CD14-positive monocyte (primary cell): ENCODE data around the gene F2RL3. TPM values are rescaled to one million over a fixed set of nuclear protein-coding genes. Genes with fewer than 3 reads are reported as not detected.

Experiments
- DNase-seq, 3 donors: peaks; one replicate each; pipeline ENCODE4 v3.0.0-alpha.2; 2011 to 2022
- H2AFZ ChIP-seq: 2 replicates; pipeline ENCODE4 v1.6.0; 2012; ENCODE audit warnings: mild to moderate bottlenecking, low read depth, low read length, inconsistent platforms; ENCODE audit not compliant: insufficient read depth, poor library complexity, severe bottlenecking
- H3K27ac ChIP-seq, 2 donors: 1 replicate in 1 of 2; 2 replicates in 1 of 2; pipeline ENCODE4 v1.5.1; 2012 to 2013; ENCODE audit warnings: low read length in 2 of 2, control low read depth in 1 of 2, inconsistent platforms in 1 of 2, low read depth in 1 of 2, mild to moderate bottlenecking in 1 of 2
- H3K27me3 ChIP-seq, 2 donors: one replicate each; pipeline versions ENCODE4 v1.6.0 to v1.6.1; 2011 to 2013; ENCODE audit warnings: low read length in 2 of 2; ENCODE audit not compliant: control insufficient read depth in 2 of 2, insufficient read depth in 2 of 2
- H3K36me3 ChIP-seq, 2 donors: replicated peaks in 1 of 2; 1 replicate in 1 of 2; 2 replicates in 1 of 2; pipeline versions ENCODE4 v1.5.1 to v1.6.1; 2012 to 2013; ENCODE audit warnings: low read length in 2 of 2, control low read depth in 1 of 2, inconsistent platforms in 1 of 2, mild to moderate bottlenecking in 1 of 2; ENCODE audit not compliant: insufficient read depth in 2 of 2, control insufficient read depth in 1 of 2
- H3K4me1 ChIP-seq, 2 donors: 1 replicate in 1 of 2; 2 replicates in 1 of 2; pipeline versions ENCODE4 v1.5.1 to v1.6.1; 2012 to 2013; ENCODE audit warnings: low read length in 2 of 2, control low read depth in 1 of 2, inconsistent platforms in 1 of 2, mild to moderate bottlenecking in 1 of 2, moderate library complexity in 1 of 2; ENCODE audit not compliant: insufficient read depth in 2 of 2, control insufficient read depth in 1 of 2
- H3K4me2 ChIP-seq: replicated peaks from 2 replicates; pipeline ENCODE3; 2012; ENCODE audit warnings: low read length, moderate library complexity, mild to moderate bottlenecking; ENCODE audit not compliant: poor library complexity, severe bottlenecking; ENCODE audit errors: extremely low read depth
- H3K4me3 ChIP-seq, 3 experiments: fragments of 200-600 bp in 1 of 3; sonication (generic) in 1 of 3; replicated peaks in 1 of 3; 1 replicate in 2 of 3; 2 replicates in 1 of 3; pipeline ENCODE4 v1.5.1; 2011 to 2013; ENCODE audit warnings: low read length in 3 of 3, mild to moderate bottlenecking in 3 of 3, control low read depth in 2 of 3, low read depth in 2 of 3, inconsistent platforms in 1 of 3, moderate library complexity in 1 of 3
- H3K79me2 ChIP-seq: 2 replicates; pipeline ENCODE4 v1.6.0; 2012; ENCODE audit warnings: mild to moderate bottlenecking, control low read depth, inconsistent platforms, low read length, moderate library complexity; ENCODE audit not compliant: insufficient read depth
- H3K9ac ChIP-seq: 2 replicates; pipeline ENCODE4 v1.6.0; 2017; ENCODE audit warnings: low read length, mild to moderate bottlenecking; ENCODE audit not compliant: insufficient read depth, poor library complexity, severe bottlenecking
- H3K9me3 ChIP-seq, 2 donors: replicated peaks in 1 of 2; 1 replicate in 1 of 2; 2 replicates in 1 of 2; pipeline versions ENCODE4 v1.5.1 to v1.6.1; 2012 to 2013; ENCODE audit warnings: low read length in 2 of 2, control low read depth in 1 of 2; ENCODE audit not compliant: control insufficient read depth in 1 of 2, insufficient read depth in 1 of 2
- H4K20me1 ChIP-seq: 2 replicates; pipeline ENCODE4 v1.6.0; 2012; ENCODE audit warnings: mild to moderate bottlenecking, low read length, control low read depth, moderate library complexity; ENCODE audit not compliant: insufficient read depth
- H3K27ac Mint-ChIP-seq, 7 donors: one replicate each; pipeline ENCODE4 v1.8.0; 2020; ENCODE audit warnings: mild to moderate bottlenecking in 7 of 7, mixed read lengths in 7 of 7, moderate library complexity in 6 of 7, inconsistent platforms in 2 of 7
- H3K27me3 Mint-ChIP-seq, 3 donors: one replicate each; pipeline ENCODE4 v1.8.0; 2021 to 2022; ENCODE audit warnings: low read depth in 3 of 3, mild to moderate bottlenecking in 3 of 3, mixed read lengths in 3 of 3, moderate library complexity in 3 of 3, inconsistent platforms in 1 of 3
- H3K36me3 Mint-ChIP-seq, 2 donors: one replicate each; pipeline ENCODE4 v1.8.0; 2020; ENCODE audit warnings: mixed read lengths in 2 of 2, inconsistent platforms in 1 of 2, mild to moderate bottlenecking in 1 of 2
- H3K4me1 Mint-ChIP-seq: one replicate; pipeline ENCODE4 v1.8.0; 2020; ENCODE audit warnings: mild to moderate bottlenecking, mixed read lengths
- H3K4me3 Mint-ChIP-seq, 2 donors: one replicate each; pipeline ENCODE4 v1.8.0; 2020; ENCODE audit warnings: mild to moderate bottlenecking in 2 of 2, mixed read lengths in 2 of 2, moderate library complexity in 1 of 2
- H3K9me3 Mint-ChIP-seq, 7 donors: one replicate each; pipeline ENCODE4 v1.8.0; 2020 to 2022; ENCODE audit warnings: mixed read lengths in 7 of 7, mild to moderate bottlenecking in 6 of 7, moderate library complexity in 6 of 7, inconsistent platforms in 2 of 7
- CTCF ChIP-seq: fragments of 200-600 bp; IDR thresholded peaks from one replicate; pipeline ENCODE4 v1.8.0; 2022; ENCODE audit warnings: antibody characterized with exemption, mild to moderate bottlenecking
- WGBS: methylation state at CpG from one replicate; pipeline ENCODE4 v1.1.5; 2013; ENCODE audit warnings: missing lambda C conversion rate; ENCODE audit not compliant: insufficient coverage; 5-methylcytosine and 5-hydroxymethylcytosine counted together
- intact Hi-C, 2 donors: fragments of 100-400 bp; cut with micrococcal nuclease; formaldehyde crosslinking; loops; one replicate each; pipeline versions ENCODE4 v1.15.0 to v1.15.1; 2023
- polyA plus RNA-seq, 3 donors: library from polyadenylated mRNA; depleted of rRNA in 1 of 3; unstranded in 2 of 3; stranded (reverse) in 1 of 3; fragments of 300-500 nt in 2 of 3; fragments of >200 nt in 1 of 3; fragmentation: Illumina TruSeq in 2 of 3; gene quantifications; 1 replicate in 2 of 3; 2 replicates in 1 of 3; pipeline ENCODE4 v1.2.3, GENCODE V29; 2012 to 2021

F2RL3 gene
- polyA plus RNA-seq, 3 donors: 0.05 TPM; not detected in 2

GRCh38 chr19:16890461-16891184 is 1.8 kb downstream of the F2RL3 start:
- Histone ChIP-seq H3K79me2 (no peaks in the 10 kb centered on the region), H3K36me3 (no peaks in the 10 kb centered on the region), H2AFZ (no peak overlapping the region), H3K9ac (no peak overlapping the region), H3K4me1 (peaks cover 32 to 40% of the 10 kb centered on the region in 2 donors), H3K4me3 (no peak overlapping the region), H3K4me2 (no peak overlapping the region), H4K20me1 (no peaks in the 10 kb centered on the region), H3K9me3 (no peaks in the 10 kb centered on the region), H3K27ac (no peak overlapping the region), H3K27me3 (peaks cover 0 to 61% of the 10 kb centered on the region in 2 donors)
- intact Hi-C loops: loop anchor here in 1 of 2 donors (5.0 kb wide), 1 partner anchor 58 kb away; no protein-coding TSS in a partner anchor
- Mint-ChIP-seq H3K36me3 (peaks cover 8 to 13% of the 10 kb centered on the region in 2 donors), H3K4me1 (peaks cover 35% of the 10 kb centered on the region), H3K27ac (peak overlapping the region in 1 of 7 donors; percentile 18), H3K4me3 (no peak overlapping the region), H3K27me3 (peaks cover 50 to 89% (median 56%) of the 10 kb centered on the region in 3 donors), H3K9me3 (peaks cover 0 to 13% (median 5%) of the 10 kb centered on the region in 7 donors)
- no peak for TF ChIP-seq CTCF
- WGBS: 99% methylated on average over 12 of the region's 24 CpGs
- DNase-seq: no peak

DNA sequence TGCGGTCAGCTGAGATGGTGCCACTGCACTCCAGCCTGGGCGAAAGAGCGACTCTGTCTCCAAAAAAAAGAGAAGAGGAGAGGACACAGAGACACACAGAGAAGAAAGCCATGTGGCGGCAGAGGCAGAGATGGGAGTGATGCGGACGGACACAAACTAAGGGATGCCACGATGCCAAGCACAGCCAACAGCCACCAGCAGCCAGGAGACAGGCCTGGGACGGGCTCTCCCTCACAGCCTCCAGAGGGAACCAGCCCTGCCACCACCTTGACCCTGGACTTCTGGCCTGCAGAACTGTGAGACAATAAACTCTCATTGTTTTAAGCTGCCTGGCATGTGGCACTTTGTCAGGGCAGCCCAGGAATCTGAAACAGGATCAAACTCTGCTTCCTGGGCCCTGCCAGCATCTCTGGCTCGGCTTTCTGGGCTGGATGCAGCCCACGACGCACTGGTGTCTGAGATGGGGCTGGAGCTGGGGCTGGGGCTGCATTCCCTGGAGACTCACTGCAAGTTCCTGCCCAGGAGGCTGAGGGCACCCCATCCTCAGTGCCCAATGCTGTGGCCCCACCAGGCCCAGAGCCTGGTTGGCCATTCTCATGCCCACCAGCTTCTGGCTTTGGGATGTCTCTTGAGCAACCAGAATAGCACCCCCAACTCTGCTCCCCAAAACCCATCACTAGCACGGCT is 3.0 kb downstream of the F2RL3 start:
- no peak for TF ChIP-seq CTCF
- Histone ChIP-seq H3K36me3 (no peaks in the 10 kb centered on the region), H3K4me1 (peaks cover 41 to 50% of the 10 kb centered on the region in 2 donors), H3K9me3 (no peaks in the 10 kb centered on the region), H3K4me3 (no peak overlapping the region), H3K27ac (no peak overlapping the region), H3K79me2 (no peaks in the 10 kb centered on the region), H2AFZ (no peak overlapping the region), H3K27me3 (peaks cover 0 to 59% of the 10 kb centered on the region in 2 donors), H3K9ac (no peak overlapping the region), H3K4me2 (no peak overlapping the region), H4K20me1 (no peaks in the 10 kb centered on the region)
- H3K36me3 Mint-ChIP-seq: peaks cover 8 to 13% of the 10 kb centered on the region in 2 donors
- peaks cover 40% of the 10 kb centered on the region for H3K4me1 Mint-ChIP-seq
- 92% methylated on average over 11 of the region's 12 CpGs for WGBS
- H3K9me3 Mint-ChIP-seq: peaks cover 0 to 13% (median 2%) of the 10 kb centered on the region in 7 donors
- H3K27ac Mint-ChIP-seq: peak overlapping the region in 1 of 7 donors; percentile 46
- H3K4me3 Mint-ChIP-seq: no peak overlapping the region
- H3K27me3 Mint-ChIP-seq: peaks cover 52 to 89% (median 57%) of the 10 kb centered on the region in 3 donors
- intact Hi-C loops: loop anchor here in 1 of 2 donors (5.0 kb wide), 1 partner anchor 60 kb away; no protein-coding TSS in a partner anchor
- DNase-seq: no peak
